IMR-90 (cell line): ENCODE results near the gene PITPNM3. TPM values are rescaled to one million over a fixed set of nuclear protein-coding genes. Genes with fewer than 3 reads are reported as not detected.
"Not testable (repeated sequence)": the region's sequence is repeated elsewhere in the genome, so short reads cannot be mapped to it uniquely, and the experiment has no call there.

Experiments
- ATAC-seq: fragments of 200-7000 bp; cut with Tn5 transposase; 2 replicates; pipeline ENCODE4 v1.9.1; 2020; ENCODE audit warnings: low read depth, mild to moderate bottlenecking, moderate library complexity
- BruUV-seq: library from RNA; stranded (reverse); fragments of 400-500 nt; replicated peaks from 2 replicates; lab custom pipeline; 2021; lab: Mats Ljungman, UMichigan
- CTCF ChIA-PET: fragments of 300-600 bp; formaldehyde crosslinking; extraction: SDS; loops from one replicate; lab custom pipeline; 2021; ENCODE audit warnings: antibody characterized with exemption; lab: Yijun Ruan, JAX
- POLR2A ChIA-PET: fragments of 300-600 bp; sonication (Branson Sonifier 250); formaldehyde crosslinking; loops from one replicate; lab custom pipeline; 2022; ENCODE audit warnings: antibody characterized with exemption; ENCODE audit not compliant: unreplicated experiment; lab: Charles Lee
- DNase-seq: peaks from one replicate; pipeline ENCODE4 v3.0.0; 2013
- H2AFZ ChIP-seq: replicated peaks from 2 replicates; pipeline ENCODE3; 2013; ENCODE audit warnings: low read length, mild to moderate bottlenecking; ENCODE audit not compliant: poor library complexity
- H2AK5ac ChIP-seq: 2 replicates; pipeline ENCODE4 v1.6.1; 2013; ENCODE audit warnings: low read depth, low read length, inconsistent platforms
- H2AK9ac ChIP-seq: replicated peaks from 2 replicates; pipeline ENCODE3; 2013; ENCODE audit warnings: mild to moderate bottlenecking, low read depth, low read length, moderate library complexity; ENCODE audit not compliant: poor library complexity
- H2BK120ac ChIP-seq: 2 replicates; pipeline ENCODE4 v1.6.1; 2013; ENCODE audit warnings: low read depth, low read length, inconsistent platforms
- H2BK15ac ChIP-seq: 3 replicates; pipeline ENCODE4 v1.6.1; 2013; ENCODE audit warnings: low read depth, low read length, inconsistent platforms
- H2BK20ac ChIP-seq: 2 replicates; pipeline ENCODE4 v1.6.1; 2013; ENCODE audit warnings: low read depth, mild to moderate bottlenecking, inconsistent platforms, low read length, moderate library complexity
- H2BK5ac ChIP-seq: 2 replicates; pipeline ENCODE4 v1.6.1; 2013; ENCODE audit warnings: mild to moderate bottlenecking, low read depth, low read length, inconsistent platforms; ENCODE audit not compliant: poor library complexity, severe bottlenecking
- H3K14ac ChIP-seq: replicated peaks from 2 replicates; pipeline ENCODE4 v1.6.1; 2013; ENCODE audit warnings: low read depth, low read length, inconsistent platforms
- H3K18ac ChIP-seq: 2 replicates; pipeline ENCODE4 v1.6.1; 2013; ENCODE audit warnings: low read depth, low read length, control low read depth
- H3K23ac ChIP-seq: 2 replicates; pipeline ENCODE4 v1.6.1; 2013; ENCODE audit warnings: low read depth, low read length, inconsistent platforms
- H3K27ac ChIP-seq: 2 replicates; pipeline ENCODE4 v1.5.1; 2013; ENCODE audit warnings: mild to moderate bottlenecking, control low read depth, low read length; ENCODE audit not compliant: insufficient read depth
- H3K27me3 ChIP-seq: 2 replicates; pipeline ENCODE4 v1.6.1; 2013; ENCODE audit warnings: low read length; ENCODE audit not compliant: control insufficient read depth, insufficient read depth
- H3K36me3 ChIP-seq: 2 replicates; pipeline ENCODE4 v1.6.1; 2013; ENCODE audit warnings: low read length, mixed read lengths; ENCODE audit not compliant: control insufficient read depth, insufficient read depth
- H3K4ac ChIP-seq: 2 replicates; pipeline ENCODE4 v1.6.1; 2013; ENCODE audit warnings: low read depth, low read length, inconsistent platforms
- H3K4me1 ChIP-seq: 2 replicates; pipeline ENCODE4 v1.6.1; 2013; ENCODE audit warnings: low read length, mixed read lengths; ENCODE audit not compliant: control insufficient read depth, insufficient read depth
- H3K4me2 ChIP-seq: 2 replicates; pipeline ENCODE4 v1.6.1; 2013; ENCODE audit warnings: low read depth, mild to moderate bottlenecking, control low read depth, low read length, moderate library complexity
- H3K4me3 ChIP-seq: 2 replicates; pipeline ENCODE4 v1.5.1; 2013; ENCODE audit warnings: low read depth, mild to moderate bottlenecking, control low read depth, low read length, moderate library complexity; ENCODE audit not compliant: insufficient read depth
- H3K56ac ChIP-seq: 2 replicates; pipeline ENCODE4 v1.6.1; 2013; ENCODE audit warnings: low read length, inconsistent platforms; ENCODE audit not compliant: insufficient read depth; ENCODE audit errors: extremely low read depth
- H3K79me1 ChIP-seq, 2 experiments: 2 replicates each; pipeline ENCODE4 v1.6.1; 2013; ENCODE audit warnings: low read length in 2 of 2, inconsistent platforms in 1 of 2, low read depth in 1 of 2
- H3K9ac ChIP-seq: 2 replicates; pipeline ENCODE4 v1.6.1; 2013; ENCODE audit warnings: low read depth, low read length, control low read depth
- H3K9me1 ChIP-seq: 2 replicates; pipeline ENCODE4 v1.6.1; 2013; ENCODE audit warnings: low read length, inconsistent platforms; ENCODE audit not compliant: insufficient read depth
- H3K9me3 ChIP-seq: 2 replicates; pipeline ENCODE4 v1.6.1; 2013; ENCODE audit warnings: low read length; ENCODE audit not compliant: control insufficient read depth, insufficient read depth
- H4K20me1 ChIP-seq: 2 replicates; pipeline ENCODE4 v1.6.1; 2013; ENCODE audit warnings: low read length, inconsistent platforms; ENCODE audit not compliant: insufficient read depth
- H4K5ac ChIP-seq: 2 replicates; pipeline ENCODE4 v1.6.1; 2013; ENCODE audit warnings: mild to moderate bottlenecking, low read depth, low read length, control low read depth
- H4K8ac ChIP-seq, 2 experiments: 2 replicates each; pipeline ENCODE4 v1.6.1; 2013; ENCODE audit warnings: low read depth in 2 of 2, low read length in 2 of 2, control low read depth in 1 of 2, inconsistent platforms in 1 of 2
- H4K91ac ChIP-seq: 2 replicates; pipeline ENCODE4 v1.6.1; 2013; ENCODE audit warnings: low read depth, low read length, inconsistent platforms; ENCODE audit not compliant: insufficient read depth
- WGBS, 2 experiments: methylation state at CpG; one replicate each; pipeline versions ENCODE4 v1.1.5 to v1.1.7; 2013; ENCODE audit warnings: missing lambda C conversion rate in 2 of 2; ENCODE audit not compliant: insufficient read length in 1 of 2; ENCODE audit errors: extremely low coverage in 2 of 2; 5-methylcytosine and 5-hydroxymethylcytosine counted together
- dilution Hi-C: fragments of 300-500 bp; cut with HindIII; formaldehyde crosslinking; loops from one replicate; pipeline ENCODE4 v1.14.3; 2018; ENCODE audit warnings: low sequenced_read_pairs; ENCODE audit not compliant: unreplicated experiment
- in situ Hi-C: fragments of 300-500 bp; cut with MboI; formaldehyde crosslinking; loops from 3 replicates; pipeline ENCODE4 v1.14.3; 2019; ENCODE audit warnings: low sequenced_read_pairs, inconsistent platforms, mixed read lengths
- intact Hi-C: fragments of 100-400 bp; cut with micrococcal nuclease; formaldehyde crosslinking; loops from 2 replicates; pipeline ENCODE4 v1.10.0; 2022
- polyA plus RNA-seq, 3 experiments: library from polyadenylated mRNA; depleted of rRNA; stranded (reverse); fragments of >200 nt; gene quantifications; 2 replicates each; pipeline ENCODE4 v1.2.3, GENCODE V29; 2012; ENCODE audit warnings: low replicate concordance in 1 of 3
- total RNA-seq: library from RNA; depleted of rRNA; stranded (reverse); fragments of >200 nt; gene quantifications from 2 replicates; pipeline ENCODE4 v1.2.3, GENCODE V29; 2012

The PITPNM3 gene
- total and polyA plus RNA-seq, 2 of the 4 experiments (the other 2 are of a cell fraction): 0.54 to 1.7 TPM

DNA sequence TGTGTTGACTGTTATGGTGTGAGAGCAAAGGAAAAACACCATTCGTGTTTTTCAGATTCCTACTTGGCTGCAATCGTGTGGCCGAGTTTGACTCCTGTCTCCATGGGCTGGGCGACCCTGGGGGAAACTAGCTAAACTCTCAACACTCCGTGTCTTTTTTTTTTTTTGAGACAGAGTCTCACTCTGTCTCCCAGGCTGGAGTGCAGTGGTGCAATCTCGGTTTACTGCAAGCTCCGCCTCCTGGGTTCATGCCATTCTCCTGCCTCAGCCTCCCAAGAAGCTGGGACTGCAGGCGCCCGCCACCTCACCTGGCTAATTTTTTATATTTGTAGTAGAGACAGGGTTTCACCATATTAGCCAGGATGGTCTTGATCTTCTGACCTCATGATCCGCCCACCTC, 73.6 kb downstream of the PITPNM3 start:
- H2AK5ac ChIP-seq, in situ Hi-C loops, H3K4me3 ChIP-seq, H3K4me2 ChIP-seq, H3K4me1 ChIP-seq, H3K56ac ChIP-seq, H4K8ac ChIP-seq, H3K9me1 ChIP-seq, H2BK5ac ChIP-seq, H4K91ac ChIP-seq, H2BK15ac ChIP-seq, H3K9ac ChIP-seq, H2BK20ac ChIP-seq, H4K20me1 ChIP-seq, H3K14ac ChIP-seq, H3K27ac ChIP-seq, DNase-seq, dilution Hi-C loops, H3K36me3 ChIP-seq, H2BK120ac ChIP-seq, H3K79me1 ChIP-seq, H3K18ac ChIP-seq, H2AK9ac ChIP-seq, ATAC-seq, H3K4ac ChIP-seq, intact Hi-C loops, H2AFZ ChIP-seq, H3K23ac ChIP-seq, H4K5ac ChIP-seq, H3K9me3 ChIP-seq, BruUV-seq: not testable (repeated sequence)
- 86% methylated on average over 2 of the region's 10 CpGs; no CpG with 5 or more reads in 1 of the 2 experiments for WGBS, 2 experiments
- H3K27me3 ChIP-seq: peaks cover 16% of the 10 kb centered on the region
- POLR2A ChIA-PET: interaction anchor here (0.6 kb wide), 1 partner anchor 27 kb away, joined by 5 read pairs; no protein-coding TSS in a partner anchor
- CTCF ChIA-PET: interaction anchor here (1.6 kb wide), 1 partner anchor 10 kb away, joined by 8 read pairs; no protein-coding TSS in a partner anchor
